ENCODE data around the gene IFNB1.

The IFNB1 gene

DNA sequence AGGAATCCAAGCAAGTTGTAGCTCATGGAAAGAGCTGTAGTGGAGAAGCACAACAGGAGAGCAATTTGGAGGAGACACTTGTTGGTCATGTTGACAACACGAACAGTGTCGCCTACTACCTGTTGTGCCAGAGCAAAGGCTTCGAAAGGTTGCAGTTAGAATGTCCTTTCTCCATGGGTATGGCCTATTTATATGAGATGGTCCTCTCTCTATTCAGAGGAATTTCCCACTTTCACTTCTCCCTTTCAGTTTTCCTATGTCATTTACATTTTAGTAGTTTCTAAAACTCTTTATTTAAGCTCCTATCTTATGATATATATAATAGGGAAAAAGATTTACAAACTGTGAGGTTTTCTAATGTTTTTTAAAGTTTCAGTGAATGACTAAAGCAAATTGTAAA lies at the start of gene IFNB1:
TSS of gene IFNB1 (minus strand) at position 162 of the 400 bp plus-strand sequence. CDS start at position 89, 73 bp downstream.
- DNase-seq, result no peak

DNA sequence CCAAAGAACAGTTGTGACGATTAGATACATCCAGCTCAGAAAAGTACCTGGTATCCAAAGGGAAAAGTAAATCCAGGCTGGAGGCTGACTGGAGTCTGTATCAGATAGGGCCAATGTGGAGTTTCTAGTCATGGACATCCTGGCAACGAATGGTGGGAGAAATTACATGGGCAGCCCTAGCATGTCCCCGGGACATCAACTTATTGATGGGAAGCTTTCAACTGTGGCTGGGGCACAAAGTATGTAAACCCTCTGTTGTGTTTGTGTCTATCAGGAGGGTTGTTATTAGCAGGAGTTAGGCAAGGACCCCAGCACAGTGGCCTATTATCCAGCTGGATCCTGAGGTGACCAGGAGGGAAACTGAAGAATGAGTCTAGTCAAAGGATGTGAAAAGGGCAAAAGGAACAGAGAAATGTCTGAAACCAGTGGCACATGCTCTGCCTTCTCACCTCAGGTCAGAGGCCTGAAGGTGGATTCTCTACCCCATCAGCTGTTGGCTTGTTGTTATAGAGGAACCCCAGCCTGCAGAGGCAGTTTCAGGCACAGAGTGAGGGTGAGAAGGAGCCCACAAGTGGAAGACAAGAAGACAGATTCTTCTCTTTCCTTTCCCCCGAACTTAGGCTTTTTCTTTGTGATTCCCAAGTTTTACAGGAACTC lies 44.0 kb upstream of the IFNB1 start:
- no peak for DNase-seq

DNA sequence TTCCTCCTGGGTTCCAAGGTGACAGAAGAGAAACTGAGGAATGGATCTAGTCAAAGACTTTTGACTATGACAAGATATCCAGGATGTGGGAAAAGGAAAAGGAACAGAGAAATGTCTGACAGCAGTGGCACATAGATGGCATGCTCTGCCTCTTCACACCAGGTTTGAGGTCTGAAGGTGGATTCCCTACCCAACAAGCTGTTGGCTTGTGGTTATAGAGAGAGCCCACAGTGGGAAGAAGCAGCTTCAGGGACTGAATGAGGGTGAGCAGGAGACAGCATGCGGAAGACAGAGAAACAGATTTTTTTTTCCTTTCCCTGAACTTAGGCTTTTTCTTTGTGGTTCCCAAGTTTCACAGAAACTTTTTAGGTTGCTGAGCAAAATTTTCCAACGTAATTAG lies 43.3 kb upstream of the IFNB1 start:
- no peak for DNase-seq

DNA sequence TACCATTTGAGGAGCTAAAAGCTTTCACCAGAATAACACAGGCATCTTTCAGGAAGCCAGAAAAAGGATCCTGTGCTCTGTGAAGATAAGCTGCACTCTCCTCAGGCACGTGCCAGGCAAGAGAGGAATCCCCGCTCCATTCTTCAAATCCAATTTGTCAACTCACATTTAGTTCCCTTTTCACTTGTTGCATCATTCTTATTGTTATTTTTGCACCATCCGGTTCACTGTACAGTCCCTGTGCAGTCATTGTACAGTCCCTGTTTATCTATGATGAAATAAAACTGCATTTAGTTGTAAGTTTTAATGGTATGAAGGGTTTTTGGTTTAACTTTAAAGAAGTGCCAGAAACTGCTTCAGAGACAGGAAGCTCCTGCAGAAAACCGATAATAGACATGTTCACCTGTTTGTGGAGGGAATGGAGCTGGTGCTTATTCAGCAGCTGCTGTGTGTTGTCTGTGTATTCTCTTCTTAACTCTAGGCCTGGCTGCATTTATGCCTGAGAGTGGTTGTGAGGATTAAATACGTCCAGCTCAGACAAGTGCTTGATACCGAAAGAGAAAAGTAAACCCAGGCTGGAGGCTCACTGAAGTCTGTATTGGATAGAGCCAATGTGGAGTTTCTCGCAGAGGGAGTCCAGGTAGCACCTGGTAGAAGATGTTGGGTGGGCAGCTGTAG lies 41.5 kb upstream of the IFNB1 start:
- DNase-seq, result no peak

DNA sequence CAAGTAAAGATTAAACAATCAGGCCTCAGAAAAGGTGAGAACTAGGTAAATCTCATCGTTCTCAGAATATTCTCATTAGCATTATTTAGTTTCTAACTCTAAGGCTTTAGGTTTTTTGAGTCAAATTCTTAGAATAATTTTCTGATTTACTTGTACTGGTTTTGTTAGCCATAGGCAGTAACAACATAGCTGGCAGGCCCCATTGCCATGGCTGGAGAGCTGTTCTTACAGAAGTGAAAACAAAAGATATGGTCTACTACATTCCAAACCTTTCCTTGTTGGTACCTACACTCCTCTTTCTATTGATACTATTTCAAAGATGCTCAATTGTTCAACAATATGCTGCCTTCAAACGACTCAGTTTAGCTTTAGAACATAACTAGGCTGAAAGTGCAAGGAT lies 36.6 kb upstream of the IFNB1 start:
- DNase-seq, result no peak

DNA sequence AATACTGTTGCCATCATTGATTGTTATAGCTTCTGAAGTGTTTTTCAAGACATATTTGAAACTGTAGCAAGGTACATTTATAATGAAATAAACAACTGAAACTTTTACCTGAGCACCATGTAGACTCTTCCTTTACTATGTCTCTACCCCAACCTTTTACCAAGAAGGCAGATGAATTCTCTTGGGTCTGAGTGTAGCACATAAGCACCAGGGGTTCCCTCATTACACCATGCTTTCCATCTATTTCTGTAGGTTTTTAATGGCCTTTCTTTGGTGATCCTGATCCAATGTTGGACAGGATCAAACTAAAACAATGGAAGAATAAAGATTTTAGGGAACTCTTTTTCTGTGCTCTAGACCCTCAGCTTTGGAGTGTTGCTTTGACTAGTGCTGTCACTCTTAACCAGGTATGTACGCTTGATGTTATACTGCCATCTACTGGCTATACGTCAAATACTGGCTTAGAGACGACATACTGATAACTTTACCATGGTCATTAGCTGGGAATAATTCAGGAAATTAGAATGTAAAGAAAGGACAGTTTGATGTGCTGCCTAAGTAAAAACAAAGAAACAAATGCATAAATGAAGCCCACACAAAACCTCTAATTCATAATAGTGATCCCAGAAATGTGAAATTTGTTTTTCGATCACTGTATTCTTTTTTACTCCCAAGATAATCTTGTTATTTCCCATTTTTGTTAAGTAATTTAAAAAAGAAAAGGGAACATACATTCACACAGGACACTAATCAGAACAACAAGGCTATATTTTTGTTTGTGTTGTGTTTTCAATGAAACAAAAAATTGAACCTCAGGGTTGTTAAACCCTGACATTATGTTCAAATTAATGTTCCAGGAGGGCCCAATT lies 33.2 kb upstream of the IFNB1 start:
- DNase-seq, result peak in 1 of 2 donors; percentile 78

DNA sequence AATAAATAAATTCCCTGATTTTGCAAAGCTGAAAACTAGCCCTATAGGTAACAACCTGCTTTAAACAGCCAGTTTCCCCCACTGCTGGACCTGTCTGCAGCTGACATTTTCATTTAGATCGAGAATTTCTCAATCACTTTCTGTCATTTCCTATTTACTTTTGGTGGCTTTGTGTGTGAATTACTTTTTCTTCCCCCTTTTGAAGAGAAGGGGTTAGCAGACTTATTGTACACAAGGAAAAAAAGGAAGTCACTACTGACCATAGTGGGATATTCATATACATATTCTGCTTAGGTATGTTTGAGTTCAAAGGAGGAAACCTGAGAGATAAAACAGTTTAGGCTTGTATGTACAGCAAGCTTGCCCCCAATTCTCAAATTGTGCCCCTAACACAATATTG lies 27.0 kb upstream of the IFNB1 start:
- peak in 1 of 2 donors; percentile 1 for DNase-seq

DNA sequence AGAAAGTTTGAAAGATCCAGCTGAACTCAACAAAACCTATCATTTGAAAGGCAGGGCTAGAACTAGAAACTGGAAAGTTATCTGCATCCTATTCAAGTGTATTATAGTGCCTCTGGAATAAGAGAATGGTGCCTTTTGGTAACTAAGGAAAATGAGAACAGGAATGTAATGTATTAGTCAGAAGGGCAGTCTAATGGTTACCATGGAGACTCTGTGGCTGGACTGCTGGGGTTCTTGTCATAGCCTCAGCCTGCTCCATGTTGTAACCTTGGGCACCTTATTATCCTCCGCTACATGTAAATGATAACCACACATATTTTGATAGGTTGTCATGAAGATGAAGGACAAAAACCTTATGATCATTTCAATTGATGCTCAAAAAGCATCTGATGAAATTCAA lies 24.6 kb upstream of the IFNB1 start:
- DNase-seq, result no peak

DNA sequence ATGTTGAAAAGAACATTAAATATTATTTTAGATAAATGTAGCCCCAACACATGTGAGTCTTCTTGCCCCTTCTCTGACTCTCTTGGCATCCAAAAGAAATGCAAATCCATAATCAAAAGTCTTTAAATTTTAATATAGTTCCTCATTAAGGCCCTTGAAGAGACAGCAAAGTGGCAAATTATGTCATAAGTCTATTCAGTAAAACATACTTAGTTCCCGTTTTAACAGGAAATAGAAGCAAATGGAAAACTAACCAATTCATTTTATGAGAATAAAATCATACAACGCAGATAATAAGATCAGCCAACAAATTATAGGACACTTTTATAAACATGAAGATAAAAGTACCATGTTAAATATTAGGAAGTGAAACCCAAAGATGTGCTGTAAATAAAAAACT lies 20.1 kb upstream of the IFNB1 start:
- DNase-seq, result no peak

DNA sequence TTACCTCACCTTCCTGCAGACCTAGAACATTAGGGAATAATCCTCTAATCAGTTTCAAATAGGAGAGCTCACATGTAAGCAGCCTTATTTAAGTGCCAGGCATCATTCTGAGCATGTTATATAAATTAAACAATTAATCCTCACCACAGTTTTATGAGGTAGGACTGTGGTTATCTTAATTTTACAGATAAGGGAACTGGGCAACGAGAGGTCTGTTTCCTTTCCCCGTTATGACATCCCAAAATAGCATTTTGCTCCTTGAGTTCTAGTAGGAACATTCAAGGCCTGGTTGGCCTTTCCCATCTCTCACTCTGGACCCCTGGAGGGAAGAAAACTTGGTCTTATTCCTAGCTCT lies 19.1 kb upstream of the IFNB1 start:
- no peak for DNase-seq

DNA sequence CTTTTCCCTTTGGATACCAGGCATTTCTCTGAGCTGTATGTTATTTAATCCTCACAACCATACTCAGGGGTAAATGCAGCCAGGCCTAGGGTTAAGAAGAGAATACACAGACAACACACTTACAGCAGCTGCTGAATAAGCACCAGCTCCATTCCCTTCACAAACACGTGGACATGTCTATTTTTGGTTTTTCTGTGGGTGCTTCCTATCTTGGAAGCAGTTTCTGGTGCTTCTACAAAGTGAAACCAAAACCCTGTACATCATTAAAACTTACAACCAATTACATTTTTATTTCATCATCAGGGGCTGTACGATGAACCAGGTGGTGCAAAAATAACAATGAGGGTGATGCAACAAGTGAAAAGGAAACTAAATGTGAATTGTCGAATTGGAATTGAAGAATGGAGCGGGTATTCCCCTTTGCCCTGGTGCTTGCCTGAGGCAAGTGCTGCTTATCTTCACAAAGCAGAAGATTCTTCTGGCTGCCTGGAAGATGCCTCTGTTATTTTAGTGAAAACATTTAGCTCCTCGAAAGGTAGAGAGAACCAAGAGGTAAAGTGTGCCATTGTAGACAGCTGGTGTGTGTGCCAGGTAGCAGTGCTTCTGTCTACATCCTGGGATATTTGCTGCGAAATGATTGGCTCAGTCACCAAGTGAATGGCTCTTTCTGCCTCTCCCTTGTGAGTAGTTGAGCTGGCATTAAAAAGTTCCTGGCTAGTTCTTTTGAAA lies 18.6 kb upstream of the IFNB1 start:
- DNase-seq, result peak in 1 of 2 donors; percentile 29

DNA sequence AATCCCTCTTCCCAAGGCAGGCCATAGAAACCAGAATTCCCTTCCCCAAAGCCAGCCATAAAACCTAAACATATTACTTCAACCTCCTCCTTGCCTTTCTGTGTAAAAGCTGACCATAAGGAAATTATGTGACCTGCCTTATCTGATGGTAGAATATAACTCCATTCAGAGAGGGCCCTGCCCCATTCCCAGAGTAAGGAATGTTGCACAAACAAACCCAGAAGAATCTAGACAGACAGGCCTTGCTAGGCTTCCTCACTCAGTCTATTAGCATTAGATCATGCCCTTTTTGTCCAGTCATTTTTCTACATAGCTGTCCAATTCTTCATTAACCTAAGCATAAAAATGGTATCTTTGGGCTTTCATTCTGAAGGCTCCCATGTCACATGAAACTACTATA lies 17.8 kb upstream of the IFNB1 start:
- no peak for DNase-seq

DNA sequence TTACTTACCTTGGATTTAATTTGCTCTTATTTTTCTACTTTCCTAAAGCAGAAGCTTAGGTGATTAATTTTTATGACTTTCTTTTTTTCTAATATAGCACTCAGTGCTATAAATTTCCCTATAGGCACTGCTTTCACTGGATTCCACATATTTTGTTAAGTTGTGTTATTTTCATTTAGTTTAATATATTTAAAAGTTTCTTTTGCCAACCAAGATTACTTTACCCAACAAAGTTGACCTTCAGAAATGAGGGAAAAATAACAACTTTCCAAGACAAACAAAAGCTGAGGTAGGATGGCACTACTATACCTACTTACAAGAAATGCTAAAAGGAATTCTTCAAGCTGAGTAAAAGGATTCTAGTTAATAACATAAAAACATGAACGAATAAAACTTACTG lies 8.8 kb upstream of the IFNB1 start:
- DNase-seq, result no peak

DNA sequence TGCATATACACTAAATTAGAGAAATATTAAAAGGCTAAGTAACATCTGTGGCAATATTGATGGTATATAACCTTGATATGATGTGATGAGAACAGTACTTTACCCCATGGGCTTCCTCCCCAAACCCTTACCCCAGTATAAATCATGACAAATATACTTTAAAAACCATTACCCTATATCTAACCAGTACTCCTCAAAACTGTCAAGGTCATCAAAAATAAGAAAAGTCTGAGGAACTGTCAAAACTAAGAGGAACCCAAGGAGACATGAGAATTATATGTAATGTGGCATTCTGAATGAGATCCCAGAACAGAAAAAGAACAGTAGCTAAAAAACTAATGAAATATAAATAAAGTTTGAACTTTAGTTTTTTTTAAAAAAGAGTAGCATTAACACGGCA lies 7.3 kb upstream of the IFNB1 start:
- no peak for DNase-seq

DNA sequence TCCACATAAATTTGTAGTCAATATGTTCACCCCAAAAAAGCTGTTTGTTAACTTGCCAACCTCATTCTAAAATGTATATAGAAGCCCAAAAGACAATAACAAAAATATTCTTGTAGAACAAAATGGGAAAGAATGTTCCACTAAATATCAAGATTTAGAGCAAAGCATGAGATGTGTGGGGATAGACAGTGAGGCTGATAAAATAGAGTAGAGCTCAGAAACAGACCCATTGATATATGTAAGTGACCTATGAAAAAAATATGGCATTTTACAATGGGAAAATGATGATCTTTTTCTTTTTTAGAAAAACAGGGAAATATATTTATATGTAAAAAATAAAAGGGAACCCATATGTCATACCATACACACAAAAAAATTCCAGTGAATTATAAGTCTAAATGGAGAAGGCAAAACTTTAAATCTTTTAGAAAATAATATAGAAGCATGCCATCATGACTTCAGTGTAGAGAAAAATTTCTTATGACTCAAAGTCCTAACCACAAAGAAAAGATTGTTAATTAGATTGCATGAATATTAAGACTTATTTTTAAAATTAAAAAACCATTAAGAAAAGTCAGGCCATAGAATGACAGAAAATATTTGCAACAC lies 6.6 kb upstream of the IFNB1 start:
- no peak for DNase-seq

DNA sequence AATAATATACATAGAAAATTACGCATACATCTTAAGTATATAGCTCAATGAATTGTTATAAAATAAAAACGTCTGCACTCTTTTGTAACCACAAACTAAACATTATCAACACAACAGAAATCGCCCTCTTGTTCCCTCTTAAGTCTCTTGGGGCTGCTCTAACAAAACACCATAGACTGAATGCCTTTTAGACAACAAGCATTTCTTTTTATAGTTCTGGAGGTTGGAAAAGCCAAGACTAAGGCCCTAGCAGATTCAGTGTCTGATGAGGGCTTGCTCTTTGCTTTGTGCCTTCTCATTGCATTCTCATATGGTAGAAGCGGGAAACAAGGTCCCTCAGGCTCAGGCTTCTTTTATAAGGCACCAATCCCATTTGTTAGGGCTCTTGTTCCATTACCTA lies 4.9 kb upstream of the IFNB1 start:
- no peak for DNase-seq

DNA sequence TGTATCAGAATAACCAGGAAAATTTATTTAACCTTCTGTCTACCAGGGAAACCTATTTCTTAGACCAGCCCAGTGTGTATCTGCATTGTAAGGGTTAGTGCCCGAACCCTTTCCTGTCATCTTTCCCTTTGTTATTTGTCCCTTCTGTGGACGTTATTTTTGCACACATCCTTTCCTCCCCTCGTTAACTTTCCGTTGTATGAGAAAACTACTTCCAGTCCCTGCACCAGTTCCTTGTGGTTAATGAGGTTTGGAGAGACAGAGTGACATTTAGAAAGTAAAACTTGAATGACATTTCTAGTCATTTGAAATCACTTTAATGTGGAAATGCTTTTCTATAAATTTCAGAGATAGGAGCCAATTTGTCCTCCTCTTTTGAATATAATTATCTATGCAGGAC lies 4.3 kb upstream of the IFNB1 start:
- no peak for DNase-seq

DNA sequence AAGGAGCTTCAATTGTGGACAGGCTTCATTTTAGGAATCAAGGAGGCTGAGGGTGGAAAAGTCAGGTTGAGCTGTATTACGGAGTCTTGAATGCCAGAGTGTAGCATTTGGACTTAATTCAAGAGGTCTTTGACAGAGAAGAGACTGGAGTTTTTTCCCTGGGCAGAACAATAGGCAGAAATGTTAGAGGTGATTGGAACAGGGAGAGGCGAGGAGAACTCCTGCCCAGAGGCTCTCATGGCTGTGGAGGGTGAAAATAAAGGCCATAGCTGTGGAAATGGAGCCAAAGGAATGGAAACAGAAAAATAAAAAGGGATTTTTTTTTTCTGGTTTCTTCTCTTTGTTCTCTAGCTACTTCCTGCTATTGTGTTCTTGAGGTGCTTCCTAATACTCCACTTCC lies 3.7 kb upstream of the IFNB1 start:
- DNase-seq, result no peak

DNA sequence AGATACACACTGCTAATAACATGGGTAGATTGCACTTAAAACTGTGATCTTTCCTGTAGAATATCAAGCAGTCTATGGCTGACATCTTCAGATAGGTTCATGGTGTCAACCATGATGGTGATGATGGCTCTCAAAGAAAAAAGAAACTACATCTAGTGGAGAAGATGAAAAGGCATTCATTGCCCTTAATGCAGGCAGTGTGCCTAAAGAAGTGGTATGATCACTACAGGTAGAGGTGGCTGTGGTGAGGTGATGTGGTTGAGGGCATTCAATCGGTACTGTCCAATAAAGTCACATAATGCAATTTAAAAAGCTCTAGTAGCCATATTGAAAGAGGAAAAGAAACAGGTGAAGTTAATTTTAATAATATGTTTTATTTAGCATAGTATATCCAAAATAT lies 3.1 kb upstream of the IFNB1 start:
- no peak for DNase-seq

DNA sequence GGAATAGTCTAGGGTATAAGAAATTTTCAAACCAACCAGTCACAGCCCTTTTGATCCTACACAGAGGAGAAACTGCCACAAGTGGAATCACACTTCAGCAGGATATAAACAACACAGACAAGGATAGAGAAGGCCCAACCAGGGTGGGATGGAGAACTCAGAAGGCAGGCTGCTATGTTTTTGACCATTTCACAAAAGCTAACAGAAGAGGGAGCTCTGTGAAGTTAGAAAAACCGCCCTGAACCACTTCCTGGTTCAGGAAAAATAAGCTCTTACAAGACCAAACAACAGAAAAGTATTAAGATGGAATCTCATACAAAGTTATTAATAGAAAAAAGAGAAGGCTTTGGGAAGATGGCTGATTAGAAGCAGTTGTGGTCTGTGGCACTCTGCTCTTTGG lies 960 bp upstream of the IFNB1 start:
- DNase-seq, result no peak

DNA sequence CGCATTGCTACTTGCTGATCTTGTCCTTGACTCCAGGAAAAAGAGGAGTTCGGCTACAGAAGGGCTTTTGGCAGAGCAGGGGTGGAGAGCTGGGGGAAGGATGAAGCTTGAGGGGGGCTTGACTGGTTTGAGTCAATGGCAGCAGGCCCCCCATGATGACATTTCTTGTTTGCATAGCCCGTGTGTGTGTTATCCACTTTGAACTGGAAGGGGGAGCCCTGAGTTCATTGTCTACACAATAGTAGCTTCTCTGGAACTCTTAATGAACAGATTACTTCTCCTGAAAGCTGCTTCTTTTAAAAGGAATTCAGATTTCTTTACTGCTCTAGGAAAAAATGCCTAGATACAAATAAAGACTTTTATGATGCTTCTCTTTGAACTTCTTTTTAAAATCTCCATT lies 2.3 kb downstream of the IFNB1 start:
- DNase-seq, result no peak

DNA sequence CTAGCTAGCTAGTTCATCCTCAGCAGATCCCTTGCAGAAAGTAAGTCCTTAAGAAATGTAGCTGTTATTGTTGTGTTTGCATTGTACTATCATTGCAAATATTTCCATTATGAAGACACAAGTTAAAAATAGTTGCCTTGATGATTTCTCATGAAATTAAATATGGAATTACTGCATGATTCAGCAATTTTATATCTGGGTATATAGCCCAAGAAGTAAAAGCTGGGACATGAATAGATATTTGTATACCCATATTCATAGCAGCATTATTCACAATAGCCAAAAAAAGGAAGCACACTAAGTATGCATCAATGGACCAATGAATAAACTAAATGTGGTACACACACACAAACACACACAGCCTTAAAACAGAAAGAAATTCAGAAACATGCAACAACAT lies 6.8 kb downstream of the IFNB1 start:
- DNase-seq, result no peak

DNA sequence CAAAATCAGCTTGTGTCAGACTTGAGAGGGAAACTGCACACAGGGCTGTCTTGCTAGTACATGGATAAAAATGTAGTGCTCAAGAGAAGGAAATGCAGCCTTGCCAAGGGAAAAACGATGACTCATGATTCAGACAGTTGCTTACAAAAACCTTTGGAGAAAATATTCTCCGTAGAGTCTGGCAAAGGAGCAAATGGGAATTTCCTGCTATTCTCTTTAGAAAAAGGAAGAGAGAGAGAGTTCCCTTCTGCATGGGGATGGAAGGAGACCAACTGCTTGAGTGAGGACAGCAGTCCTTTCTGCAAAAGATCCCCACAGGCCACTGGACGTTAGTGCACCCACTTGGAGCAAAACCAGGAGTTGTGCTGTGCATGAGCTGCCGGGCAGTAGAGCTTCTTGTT lies 7.6 kb downstream of the IFNB1 start:
- peak in 1 of 2 donors; percentile 42 for DNase-seq

Data from hippocampal formation (tissue), 2 donors.